GM12892 (cell line): ENCODE results near the gene L1CAM.

Experiments
- POLR2A ChIP-seq: IDR thresholded peaks from 2 replicates; pipeline ENCODE4 v1.6.1; 2011; ENCODE audit warnings: low read depth, low read length, control low read depth
- POLR2AphosphoS5 ChIP-seq: IDR thresholded peaks from 2 replicates; pipeline ENCODE4 v1.6.1; 2011; ENCODE audit warnings: low read depth, low read length, control low read depth

- TF ChIP-seq POLR2AphosphoS5 (no peak), POLR2A (no peak)
Observed at GRCh38 chrX:153880440-153880815, 5.5 kb downstream of the L1CAM start.
